ENCODE measurements around the gene PEF1.

Gene PEF1

DNA sequence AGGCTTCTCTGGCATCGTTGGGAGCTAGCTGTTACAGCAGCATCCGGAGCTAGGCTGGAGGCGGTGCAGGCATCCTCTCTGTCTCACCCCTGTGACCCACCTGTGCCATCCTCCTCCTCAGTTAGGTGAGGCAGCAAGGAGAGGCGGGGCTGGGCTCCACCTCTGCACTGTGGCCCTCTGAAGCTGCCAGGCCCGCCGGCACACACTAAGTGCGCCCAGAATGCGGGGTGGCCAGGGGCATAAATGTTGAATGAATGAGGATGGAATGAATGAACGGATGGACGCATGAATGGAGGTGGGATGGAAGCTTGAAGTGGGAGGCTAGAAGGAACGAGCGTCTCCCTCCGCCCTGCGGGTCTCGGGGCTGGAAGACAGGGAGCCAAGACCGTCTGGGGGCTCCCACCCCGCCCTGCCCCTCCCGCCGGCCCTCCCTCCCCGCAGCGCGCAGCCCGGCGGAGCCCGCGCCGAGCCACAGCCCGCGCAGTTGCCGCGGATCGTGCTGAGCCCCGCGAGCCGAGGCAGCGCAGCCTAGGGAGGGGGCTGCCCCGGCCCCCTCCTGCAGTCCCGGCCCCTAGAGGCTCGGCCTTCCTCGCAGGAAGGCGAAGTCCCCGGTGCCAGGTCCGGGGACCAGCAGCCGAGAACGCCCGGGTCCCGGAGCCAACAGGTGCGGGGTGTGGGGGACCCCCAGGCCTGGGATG is 27.3 kb downstream of the PEF1 start, which contains the start of gene HCRTR1:
Gene HCRTR1, plus strand, starts transcription at position 472 of the 698 bp plus-strand sequence. CDS start 1,504 bp downstream, outside the sequence.
- H3K4me3 ChIP-seq (ENCODE audit: low read length) = peak within 1 kb of the TSS; percentile 74
- H3K27ac ChIP-seq (ENCODE audit: low read length) = no peak within 1 kb of the TSS
- peak within 1 kb of the TSS; percentile 51; the same call in 1 of the 2 replicates for H3K9ac ChIP-seq (ENCODE audit: low read depth, low read length)

DNA sequence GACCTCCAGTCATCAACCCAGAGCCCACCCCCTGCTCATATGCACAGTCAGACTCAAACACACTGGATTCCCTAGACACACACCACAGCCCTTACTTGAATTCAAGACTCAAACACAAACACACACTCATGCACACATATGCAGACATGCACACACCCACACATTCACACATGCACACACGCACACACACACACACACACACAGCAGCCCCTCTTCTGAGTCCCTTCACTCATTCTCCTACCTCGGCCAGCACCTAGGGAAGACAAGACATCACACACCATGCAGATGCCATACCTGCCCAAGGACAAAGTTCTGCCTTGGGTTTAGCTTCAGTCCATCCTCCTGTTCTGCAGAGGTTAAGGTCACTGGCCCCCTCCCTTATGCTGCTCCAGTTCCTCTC is 28.7 kb downstream of the PEF1 start:
- Histone ChIP-seq H3K4me1 (ENCODE audit: insufficient read depth, low read length) (no peaks in the 10 kb centered on the region), H3K9ac (ENCODE audit: low read depth, low read length) (no peak overlapping the region)

More for the DNA sequence above, 27.3 kb downstream of the PEF1 start, which contains the start of gene HCRTR1:
- peaks cover 50% of the 10 kb centered on the region for H3K27me3 ChIP-seq (ENCODE audit: insufficient read depth, low read length)
- no peaks in the 10 kb centered on the region for H3K9me3 ChIP-seq (ENCODE audit: insufficient read depth, low read depth, low read length)
- no peaks in the 10 kb centered on the region for H3K4me1 ChIP-seq (ENCODE audit: insufficient read depth, low read length)
- no peaks in the 10 kb centered on the region for H3K36me3 ChIP-seq (ENCODE audit: insufficient read depth, low read depth, low read length)

DNA sequence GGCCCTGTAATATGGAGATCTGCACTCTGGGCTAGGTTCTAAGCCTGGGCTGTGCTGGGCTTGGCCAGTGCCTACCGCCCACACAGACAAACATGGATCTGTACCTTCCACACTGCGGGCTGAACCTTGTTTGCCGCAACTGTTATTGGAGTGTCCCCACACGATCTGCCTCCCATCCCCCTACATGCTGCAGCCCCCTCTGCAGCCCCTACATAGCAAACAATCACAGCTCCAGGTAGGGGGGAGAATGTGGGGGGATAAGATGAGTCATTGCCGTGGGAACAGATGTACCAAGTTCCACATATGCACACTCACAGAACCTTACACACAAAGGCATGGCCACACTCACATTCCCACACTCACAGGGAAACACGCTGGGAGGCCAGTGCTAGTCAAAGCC is 29.3 kb downstream of the PEF1 start:
- no peaks in the 10 kb centered on the region for H3K4me1 ChIP-seq (ENCODE audit: insufficient read depth, low read length)
- H3K27ac ChIP-seq (ENCODE audit: low read length) = no peak overlapping the region
- H3K4me3 ChIP-seq (ENCODE audit: low read length) = no peak overlapping the region
- no peaks in the 10 kb centered on the region for H3K36me3 ChIP-seq (ENCODE audit: insufficient read depth, low read depth, low read length)
- H3K9ac ChIP-seq (ENCODE audit: low read depth, low read length) = no peak overlapping the region
- H3K9me3 ChIP-seq (ENCODE audit: insufficient read depth, low read depth, low read length) = no peaks in the 10 kb centered on the region
- peaks cover 50% of the 10 kb centered on the region for H3K27me3 ChIP-seq (ENCODE audit: insufficient read depth, low read length)

More for the DNA sequence above, 28.7 kb downstream of the PEF1 start:
- Histone ChIP-seq H3K9me3 (ENCODE audit: insufficient read depth, low read depth, low read length) (no peaks in the 10 kb centered on the region), H3K36me3 (ENCODE audit: insufficient read depth, low read depth, low read length) (no peaks in the 10 kb centered on the region), H3K27me3 (ENCODE audit: insufficient read depth, low read length) (peaks cover 50% of the 10 kb centered on the region), H3K4me3 (ENCODE audit: low read length) (no peak overlapping the region), H3K27ac (ENCODE audit: low read length) (no peak overlapping the region)

DNA sequence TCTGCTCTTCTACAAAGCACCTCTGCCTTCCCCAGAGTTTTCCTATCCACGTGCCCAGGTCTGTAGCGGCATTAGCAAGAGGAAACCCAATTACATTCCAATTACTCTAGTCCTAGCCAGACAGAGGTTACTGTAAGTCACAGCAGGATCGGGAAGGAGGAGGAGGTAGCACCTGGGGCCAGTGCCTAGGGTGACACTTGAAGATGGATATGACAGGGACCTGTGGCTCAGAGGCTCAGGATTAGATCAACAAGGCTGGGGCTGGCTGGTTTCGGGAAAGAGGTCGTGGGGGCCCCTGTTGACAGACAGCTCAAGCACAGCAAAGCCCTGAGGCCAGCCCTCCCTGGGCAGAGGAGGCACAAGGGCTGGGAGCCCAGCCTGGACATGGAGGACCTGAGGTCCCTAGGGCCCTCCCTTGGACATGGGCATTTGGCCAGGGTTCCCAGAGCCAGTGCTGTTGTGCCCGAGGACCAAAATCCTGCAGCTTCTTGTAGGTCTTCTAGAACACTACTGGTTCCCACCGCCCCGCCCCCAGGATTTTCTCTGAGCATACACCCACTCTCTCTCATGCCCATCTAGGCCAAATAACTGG is 30.2 kb downstream of the PEF1 start:
- no peak overlapping the region for H3K27ac ChIP-seq (ENCODE audit: low read length)
- no peaks in the 10 kb centered on the region for H3K36me3 ChIP-seq (ENCODE audit: insufficient read depth, low read depth, low read length)
- H3K4me3 ChIP-seq (ENCODE audit: low read length) = no peak overlapping the region
- no peaks in the 10 kb centered on the region for H3K9me3 ChIP-seq (ENCODE audit: insufficient read depth, low read depth, low read length)
- no peaks in the 10 kb centered on the region for H3K4me1 ChIP-seq (ENCODE audit: insufficient read depth, low read length)
- H3K9ac ChIP-seq (ENCODE audit: low read depth, low read length) = no peak overlapping the region
- peaks cover 44% of the 10 kb centered on the region for H3K27me3 ChIP-seq (ENCODE audit: insufficient read depth, low read length)

DNA sequence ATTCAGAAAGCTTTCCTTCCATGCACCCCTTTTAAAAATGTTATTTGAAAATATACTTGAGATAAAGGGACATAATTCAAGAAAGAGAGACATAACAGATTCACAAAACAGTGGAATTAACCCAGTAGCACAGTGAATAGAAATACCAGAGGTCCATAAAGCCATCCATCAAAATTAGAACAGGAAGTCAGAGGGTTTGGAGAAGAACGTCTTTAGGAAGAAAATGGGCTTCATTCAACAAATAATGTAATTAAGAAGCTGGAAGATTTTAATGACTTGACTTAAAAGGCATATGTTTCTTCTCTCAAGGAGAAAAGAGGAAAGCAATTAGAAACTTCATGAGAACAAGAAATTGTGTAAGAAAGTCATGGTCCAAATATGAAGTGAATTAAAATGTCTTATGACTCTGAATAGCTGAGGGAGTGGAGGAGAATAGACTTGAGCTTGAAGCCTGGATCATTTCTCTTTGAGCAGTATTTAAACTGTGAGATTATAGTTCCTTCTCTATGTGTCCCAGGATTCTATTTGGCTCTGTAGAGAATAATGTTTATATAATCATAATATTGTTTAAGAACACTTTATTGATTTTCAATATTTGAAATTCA is 35.1 kb downstream of the PEF1 start:
- Histone ChIP-seq H3K9me3 (ENCODE audit: insufficient read depth, low read depth, low read length) (no peaks in the 10 kb centered on the region), H3K4me3 (ENCODE audit: low read length) (no peak overlapping the region), H3K27ac (ENCODE audit: low read length) (no peak overlapping the region), H3K9ac (ENCODE audit: low read depth, low read length) (no peak overlapping the region), H3K36me3 (ENCODE audit: insufficient read depth, low read depth, low read length) (no peaks in the 10 kb centered on the region), H3K4me1 (ENCODE audit: insufficient read depth, low read length) (no peaks in the 10 kb centered on the region), H3K27me3 (ENCODE audit: insufficient read depth, low read length) (no peaks in the 10 kb centered on the region; the same call in 1 of the 2 replicates)

- no peak overlapping the region for H3K9ac ChIP-seq (ENCODE audit: low read depth, low read length)
- no peaks in the 10 kb centered on the region for H3K9me3 ChIP-seq (ENCODE audit: insufficient read depth, low read depth, low read length)
- no peak overlapping the region for H3K27ac ChIP-seq (ENCODE audit: low read length)
- no peaks in the 10 kb centered on the region for H3K4me1 ChIP-seq (ENCODE audit: insufficient read depth, low read length)
- no peaks in the 10 kb centered on the region; the same call in 1 of the 2 replicates for H3K27me3 ChIP-seq (ENCODE audit: insufficient read depth, low read length)
- H3K4me3 ChIP-seq (ENCODE audit: low read length) = no peak overlapping the region
- no peaks in the 10 kb centered on the region for H3K36me3 ChIP-seq (ENCODE audit: insufficient read depth, low read depth, low read length)
Measured at GRCh38 chr1:31607360-31607759, 37.3 kb downstream of the PEF1 start.

DNA sequence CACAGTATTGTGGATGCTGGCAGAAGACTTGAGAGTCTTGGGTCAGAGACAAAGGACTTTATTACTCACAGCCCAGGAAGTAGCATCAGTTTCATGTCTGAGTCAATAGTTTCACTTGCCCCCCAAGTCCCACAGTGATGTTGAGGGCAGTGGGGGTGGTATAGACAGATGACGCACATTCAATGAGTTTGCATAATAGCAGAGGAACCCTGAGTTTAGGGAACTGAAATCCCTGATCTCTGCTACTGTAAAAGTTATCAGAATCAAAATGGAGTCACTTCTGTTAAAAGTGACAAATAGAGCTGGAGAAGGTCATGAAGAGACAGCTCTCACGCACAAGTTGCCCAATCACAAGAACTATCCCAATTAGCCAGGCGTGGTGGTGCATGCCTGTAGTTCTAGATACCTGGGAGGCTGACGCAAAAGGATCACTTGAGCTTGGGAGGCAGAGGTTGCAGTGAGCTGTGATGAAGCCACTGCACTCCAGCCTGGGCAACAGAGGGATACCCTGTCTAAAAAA is 38.7 kb downstream of the PEF1 start:
- Histone ChIP-seq H3K9ac (ENCODE audit: low read depth, low read length) (no peak overlapping the region), H3K27me3 (ENCODE audit: insufficient read depth, low read length) (no peaks in the 10 kb centered on the region; the same call in 1 of the 2 replicates), H3K9me3 (ENCODE audit: insufficient read depth, low read depth, low read length) (no peaks in the 10 kb centered on the region), H3K27ac (ENCODE audit: low read length) (no peak overlapping the region), H3K4me1 (ENCODE audit: insufficient read depth, low read length) (no peaks in the 10 kb centered on the region), H3K36me3 (ENCODE audit: insufficient read depth, low read depth, low read length) (no peaks in the 10 kb centered on the region), H3K4me3 (ENCODE audit: low read length) (no peak overlapping the region)

GRCh38 chr1:31602081-31602480 is 42.6 kb downstream of the PEF1 start:
- no peaks in the 10 kb centered on the region for H3K9me3 ChIP-seq (ENCODE audit: insufficient read depth, low read depth, low read length)
- no peak overlapping the region for H3K27ac ChIP-seq (ENCODE audit: low read length)
- no peaks in the 10 kb centered on the region for H3K36me3 ChIP-seq (ENCODE audit: insufficient read depth, low read depth, low read length)
- no peaks in the 10 kb centered on the region for H3K4me1 ChIP-seq (ENCODE audit: insufficient read depth, low read length)
- no peak overlapping the region for H3K9ac ChIP-seq (ENCODE audit: low read depth, low read length)
- H3K27me3 ChIP-seq (ENCODE audit: insufficient read depth, low read length) = no peaks in the 10 kb centered on the region; the same call in 1 of the 2 replicates
- H3K4me3 ChIP-seq (ENCODE audit: low read length) = no peak overlapping the region

- H3K9ac ChIP-seq (ENCODE audit: low read depth, low read length) = no peak overlapping the region
- H3K4me1 ChIP-seq (ENCODE audit: insufficient read depth, low read length) = no peaks in the 10 kb centered on the region
- H3K36me3 ChIP-seq (ENCODE audit: insufficient read depth, low read depth, low read length) = no peaks in the 10 kb centered on the region
- no peak overlapping the region for H3K4me3 ChIP-seq (ENCODE audit: low read length)
- H3K27me3 ChIP-seq (ENCODE audit: insufficient read depth, low read length) = no peaks in the 10 kb centered on the region
- H3K27ac ChIP-seq (ENCODE audit: low read length) = no peak overlapping the region
- H3K9me3 ChIP-seq (ENCODE audit: insufficient read depth, low read depth, low read length) = no peaks in the 10 kb centered on the region
Measured at GRCh38 chr1:31600641-31601040, 44.0 kb downstream of the PEF1 start.

- no peaks in the 10 kb centered on the region for H3K4me1 ChIP-seq (ENCODE audit: insufficient read depth, low read length)
- no peak overlapping the region for H3K27ac ChIP-seq (ENCODE audit: low read length)
- no peaks in the 10 kb centered on the region for H3K27me3 ChIP-seq (ENCODE audit: insufficient read depth, low read length)
- no peak overlapping the region for H3K4me3 ChIP-seq (ENCODE audit: low read length)
- no peaks in the 10 kb centered on the region for H3K9me3 ChIP-seq (ENCODE audit: insufficient read depth, low read depth, low read length)
- no peak overlapping the region for H3K9ac ChIP-seq (ENCODE audit: low read depth, low read length)
- H3K36me3 ChIP-seq (ENCODE audit: insufficient read depth, low read depth, low read length) = no peaks in the 10 kb centered on the region
Measured at GRCh38 chr1:31598980-31599379, 45.7 kb downstream of the PEF1 start.

DNA sequence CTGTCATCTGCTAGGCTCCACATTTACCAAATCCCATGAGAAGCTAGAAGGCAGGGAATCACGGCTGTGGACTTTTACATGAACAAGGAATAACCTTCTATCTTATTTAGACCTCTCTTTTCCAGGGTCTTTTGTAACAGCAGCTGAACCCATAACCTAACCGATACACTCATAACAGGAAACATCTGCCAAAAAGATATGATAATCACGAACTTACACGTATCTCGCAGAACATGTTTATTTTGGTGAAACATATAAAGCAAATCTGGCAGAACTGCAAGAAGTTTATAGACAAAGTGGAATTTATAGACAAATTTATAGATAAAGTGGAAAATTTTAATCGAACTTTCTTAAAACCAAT is 48.0 kb downstream of the PEF1 start:
- Histone ChIP-seq H3K36me3 (ENCODE audit: insufficient read depth, low read depth, low read length) (no peaks in the 10 kb centered on the region), H3K9me3 (ENCODE audit: insufficient read depth, low read depth, low read length) (no peaks in the 10 kb centered on the region), H3K27me3 (ENCODE audit: insufficient read depth, low read length) (peaks cover 4% of the 10 kb centered on the region), H3K27ac (ENCODE audit: low read length) (no peak overlapping the region), H3K4me3 (ENCODE audit: low read length) (no peak overlapping the region), H3K4me1 (ENCODE audit: insufficient read depth, low read length) (no peaks in the 10 kb centered on the region), H3K9ac (ENCODE audit: low read depth, low read length) (no peak overlapping the region)
